NB4 (cell line): Measurements from ENCODE around the gene RHOD.

ENCODE experiments used
- POLR2A ChIP-seq: IDR thresholded peaks from 2 replicates; pipeline ENCODE4 v1.6.1; 2011; ENCODE audit warnings: mild to moderate bottlenecking; ENCODE audit not compliant: insufficient read length; ENCODE audit errors: extremely low read depth
- TF ChIP-seq, protein P1 (sequence below): IDR thresholded peaks from one replicate; pipeline ENCODE4 v1.5.1; 2012; ENCODE audit warnings: low read depth, low read length

GRCh38 chr11:67059671-67060070 lies 3.0 kb downstream of the RHOD start:
- no peak for TF ChIP-seq POLR2A
- TF ChIP-seq, protein P1, sequence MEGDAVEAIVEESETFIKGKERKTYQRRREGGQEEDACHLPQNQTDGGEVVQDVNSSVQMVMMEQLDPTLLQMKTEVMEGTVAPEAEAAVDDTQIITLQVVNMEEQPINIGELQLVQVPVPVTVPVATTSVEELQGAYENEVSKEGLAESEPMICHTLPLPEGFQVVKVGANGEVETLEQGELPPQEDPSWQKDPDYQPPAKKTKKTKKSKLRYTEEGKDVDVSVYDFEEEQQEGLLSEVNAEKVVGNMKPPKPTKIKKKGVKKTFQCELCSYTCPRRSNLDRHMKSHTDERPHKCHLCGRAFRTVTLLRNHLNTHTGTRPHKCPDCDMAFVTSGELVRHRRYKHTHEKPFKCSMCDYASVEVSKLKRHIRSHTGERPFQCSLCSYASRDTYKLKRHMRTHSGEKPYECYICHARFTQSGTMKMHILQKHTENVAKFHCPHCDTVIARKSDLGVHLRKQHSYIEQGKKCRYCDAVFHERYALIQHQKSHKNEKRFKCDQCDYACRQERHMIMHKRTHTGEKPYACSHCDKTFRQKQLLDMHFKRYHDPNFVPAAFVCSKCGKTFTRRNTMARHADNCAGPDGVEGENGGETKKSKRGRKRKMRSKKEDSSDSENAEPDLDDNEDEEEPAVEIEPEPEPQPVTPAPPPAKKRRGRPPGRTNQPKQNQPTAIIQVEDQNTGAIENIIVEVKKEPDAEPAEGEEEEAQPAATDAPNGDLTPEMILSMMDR = no peak
